UCSD-AML1 (cell line): ENCODE data around the gene TMEM223.
"Not testable (repeated sequence)": the region's sequence is repeated elsewhere in the genome, so short reads cannot be mapped to it uniquely, and the experiment has no call there.

Experiments used
- DNase-seq: peaks from one replicate; lab custom pipeline; 2025; ENCODE audit not compliant: unreplicated experiment; lab: John Stamatoyannopoulos, UW

The TMEM223 gene

GRCh38 chr11:62791501-62792201, at the start of gene TMEM223:
TMEM223 (minus strand) TSS chr11:62792006; CDS start chr11:62791994, 12 bp downstream.
- DNase-seq, result peak; percentile 88

- peak; percentile 78 for DNase-seq
These were observed 49.0 kb upstream of the TMEM223 start for GRCh38 chr11:62840721-62841360.

- DNase-seq, result peak; percentile 89
These were observed 47.5 kb upstream of the TMEM223 start, which contains the start of gene WDR74 for GRCh38 chr11:62839050-62839945. WDR74 (minus strand) TSS chr11:62839590; CDS start chr11:62839570, 20 bp downstream.

GRCh38 chr11:62835336-62835735, 43.5 kb upstream of the TMEM223 start:
- DNase-seq, result no peak

- no peak for DNase-seq
These were observed 40.8 kb upstream of the TMEM223 start, which contains the start of gene TEX54 for GRCh38 chr11:62832336-62833234. TEX54 (minus strand) TSS chr11:62832841.

GRCh38 chr11:62831520-62832335, 39.9 kb upstream of the TMEM223 start, which contains the start of gene STX5:
STX5 (minus strand) TSS chr11:62832051; CDS start chr11:62831243, 808 bp downstream.
- DNase-seq, result peak; percentile 98

- DNase-seq, result no peak
These were observed 39.2 kb upstream of the TMEM223 start for GRCh38 chr11:62830904-62831519.

- not testable (repeated sequence) for DNase-seq
These were observed 36.3 kb upstream of the TMEM223 start for GRCh38 chr11:62828130-62828529.

- DNase-seq, result no peak
These were observed 31.9 kb upstream of the TMEM223 start for GRCh38 chr11:62823677-62824076.

GRCh38 chr11:62817129-62817528, 25.3 kb upstream of the TMEM223 start:
- no peak for DNase-seq

- DNase-seq, result no peak
These were observed 24.8 kb upstream of the TMEM223 start for GRCh38 chr11:62816557-62816956.

- no peak for DNase-seq
These were observed 19.9 kb upstream of the TMEM223 start for GRCh38 chr11:62811659-62812058.

GRCh38 chr11:62810748-62811147, 18.9 kb upstream of the TMEM223 start:
- no peak for DNase-seq

- DNase-seq, result peak; percentile 59
These were observed 14.9 kb upstream of the TMEM223 start for GRCh38 chr11:62806611-62807121.

- DNase-seq, result peak; percentile 34
These were observed 14.2 kb upstream of the TMEM223 start for GRCh38 chr11:62805961-62806441.

GRCh38 chr11:62805076-62805892, 13.5 kb upstream of the TMEM223 start, which contains the start of gene NXF1:
NXF1 (minus strand) TSS chr11:62805440; CDS start chr11:62805356, 84 bp downstream.
- DNase-seq, result peak; percentile 96

GRCh38 chr11:62804310-62805075, 12.7 kb upstream of the TMEM223 start:
- no peak for DNase-seq
